Vagina (tissue), 2 donors: ENCODE data around the gene L3MBTL1.

Experiments
- CTCF ChIP-seq, 3 experiments: fragments of 450-650 bp in 2 of 3; fragments of 200-600 bp in 1 of 3; sonication (generic) in 1 of 3; IDR thresholded peaks; one replicate each; pipeline ENCODE4 v1.5.1; 2017 to 2019; ENCODE audit warnings: antibody characterized with exemption in 3 of 3, mild to moderate bottlenecking in 2 of 3, moderate library complexity in 2 of 3
- POLR2AphosphoS5 ChIP-seq, 2 donors: sonication (generic); formaldehyde crosslinking; IDR thresholded peaks; one replicate each; pipeline ENCODE4 v1.9.0; 2017; ENCODE audit warnings: antibody characterized with exemption in 2 of 2, mild to moderate bottlenecking in 2 of 2, low read depth in 1 of 2; ENCODE audit not compliant: insufficient read depth in 1 of 2

GRCh38 chr20:43540673-43541060, 33.2 kb downstream of the L3MBTL1 start:
- TF ChIP-seq CTCF (IDR thresholded peaks at IDR 0.05) (no peak), POLR2AphosphoS5 (IDR thresholded peaks at IDR 0.05; ENCODE audit: insufficient read depth in 1 of 2, low read depth in 1 of 2) (no peak)
